SK-N-MC (cell line): ENCODE measurements around the gene MIDN.

Source experiments
- DNase-seq: peaks from one replicate; pipeline ENCODE4 v3.0.0-alpha.2; 2011; ENCODE audit warnings: low read depth, low spot score
- H3K27ac ChIP-seq: fragments of 200-600 bp; sonication (generic); 2 replicates; pipeline ENCODE4 v1.5.1; 2016; ENCODE audit warnings: mixed run types
- H3K36me3 ChIP-seq: fragments of 200-600 bp; sonication (generic); 2 replicates; pipeline ENCODE4 v1.6.1; 2017; ENCODE audit warnings: antibody characterized with exemption, low read length, mixed read lengths; ENCODE audit not compliant: insufficient read depth
- H3K4me3 ChIP-seq: fragments of 200-600 bp; sonication (generic); 2 replicates; pipeline ENCODE4 v1.5.1; 2016
- H3K9ac ChIP-seq: fragments of 200-600 bp; sonication (generic); 2 replicates; pipeline ENCODE4 v1.8.0; 2017; ENCODE audit warnings: mixed run types, mixed read lengths; ENCODE audit not compliant: insufficient read length
- H3K9me3 ChIP-seq: fragments of 200-600 bp; sonication (generic); 2 replicates; pipeline ENCODE4 v1.6.1; 2017; ENCODE audit warnings: low read depth, mild to moderate bottlenecking, antibody characterized with exemption, low read length, moderate library complexity, mixed read lengths
- EZH2 ChIP-seq: fragments of 200-600 bp; sonication (generic); IDR thresholded peaks from one replicate; pipeline ENCODE4 v1.6.1; 2017; ENCODE audit warnings: antibody characterized with exemption
- FOXP2 ChIP-seq: optimal IDR thresholded peaks from 2 replicates; pipeline ENCODE3; 2011; ENCODE audit warnings: mild to moderate bottlenecking, moderate library complexity; ENCODE audit not compliant: insufficient read depth; ENCODE audit errors: extremely low read length, control extremely low read depth
- POLR2AphosphoS5 ChIP-seq: IDR thresholded peaks from 2 replicates; pipeline ENCODE4 v1.6.1; 2012; ENCODE audit warnings: mild to moderate bottlenecking, low read depth, low read length, borderline replicate concordance

Gene MIDN

DNA sequence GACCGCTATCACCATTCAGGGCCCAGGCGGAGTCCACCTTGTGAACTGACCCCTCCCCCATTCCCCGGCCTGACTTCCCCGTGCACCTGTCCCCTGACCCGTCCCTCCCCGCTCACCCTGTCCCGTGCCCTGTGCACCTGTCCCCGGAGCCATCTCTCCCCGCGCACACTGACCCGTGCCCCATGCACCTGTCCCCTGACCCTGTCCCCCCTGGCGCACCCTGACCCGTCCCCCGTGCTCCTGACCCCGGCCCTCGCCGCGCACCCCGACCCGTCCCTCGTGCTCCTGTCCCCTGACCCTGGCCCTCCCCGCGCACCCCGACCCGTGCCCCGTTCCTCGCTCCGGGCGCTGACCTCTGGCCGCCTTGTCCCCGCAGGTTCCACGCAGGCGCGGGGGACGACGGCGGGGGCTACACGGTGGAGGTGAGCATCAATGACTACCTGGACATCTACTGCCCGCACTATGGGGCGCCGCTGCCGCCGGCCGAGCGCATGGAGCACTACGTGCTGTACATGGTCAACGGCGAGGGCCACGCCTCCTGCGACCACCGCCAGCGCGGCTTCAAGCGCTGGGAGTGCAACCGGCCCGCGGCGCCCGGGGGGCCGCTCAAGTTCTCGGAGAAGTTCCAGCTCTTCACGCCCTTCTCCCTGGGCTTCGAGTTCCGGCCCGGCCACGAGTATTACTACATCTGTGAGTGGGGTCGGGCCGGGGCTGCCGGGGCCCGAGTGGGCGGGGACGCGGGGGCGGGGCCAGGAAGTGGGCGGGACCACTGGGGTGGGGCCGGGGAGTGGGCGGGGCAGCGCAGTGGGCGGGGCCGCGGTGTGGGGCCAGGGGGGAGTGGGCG lies 47.0 kb downstream of the MIDN start:
- H3K9ac ChIP-seq: no peak overlapping the region
- H3K4me3 ChIP-seq: peak overlapping the region; percentile 61
- no peak for TF ChIP-seq POLR2AphosphoS5
- TF ChIP-seq FOXP2: no peak
- TF ChIP-seq EZH2: no peak
- no peak for DNase-seq
- no peak overlapping the region for H3K27ac ChIP-seq
- H3K36me3 ChIP-seq: no peaks in the 10 kb centered on the region
- H3K9me3 ChIP-seq: no peaks in the 10 kb centered on the region

- Histone ChIP-seq H3K27ac (no peak overlapping the region), H3K4me3 (no peak overlapping the region), H3K36me3 (no peaks in the 10 kb centered on the region), H3K9ac (no peak overlapping the region), H3K9me3 (no peaks in the 10 kb centered on the region)
- DNase-seq: no peak
- TF ChIP-seq EZH2: no peak
- TF ChIP-seq POLR2AphosphoS5: no peak
- TF ChIP-seq FOXP2: no peak
Observed at GRCh38 chr19:1296078-1296477, 47.7 kb downstream of the MIDN start.

- Histone ChIP-seq H3K4me3 (no peak overlapping the region), H3K27ac (no peak overlapping the region)
- TF ChIP-seq POLR2AphosphoS5 (no peak), FOXP2 (no peak), EZH2 (no peak)
Observed at GRCh38 chr19:1296575-1297271, 48.3 kb downstream of the MIDN start.

GRCh38 chr19:1298235-1298634 lies 49.9 kb downstream of the MIDN start:
- no peak for TF ChIP-seq EZH2
- no peak for TF ChIP-seq FOXP2
- TF ChIP-seq POLR2AphosphoS5: no peak
- Histone ChIP-seq H3K27ac (no peak overlapping the region), H3K9ac (no peak overlapping the region), H3K36me3 (no peaks in the 10 kb centered on the region), H3K9me3 (no peaks in the 10 kb centered on the region), H3K4me3 (no peak overlapping the region)
- no peak for DNase-seq

More at GRCh38 chr19:1296575-1297271, 48.3 kb downstream of the MIDN start:
- no peaks in the 10 kb centered on the region for H3K9me3 ChIP-seq
- no peak overlapping the region for H3K9ac ChIP-seq
- no peak for DNase-seq
- H3K36me3 ChIP-seq: no peaks in the 10 kb centered on the region

DNA sequence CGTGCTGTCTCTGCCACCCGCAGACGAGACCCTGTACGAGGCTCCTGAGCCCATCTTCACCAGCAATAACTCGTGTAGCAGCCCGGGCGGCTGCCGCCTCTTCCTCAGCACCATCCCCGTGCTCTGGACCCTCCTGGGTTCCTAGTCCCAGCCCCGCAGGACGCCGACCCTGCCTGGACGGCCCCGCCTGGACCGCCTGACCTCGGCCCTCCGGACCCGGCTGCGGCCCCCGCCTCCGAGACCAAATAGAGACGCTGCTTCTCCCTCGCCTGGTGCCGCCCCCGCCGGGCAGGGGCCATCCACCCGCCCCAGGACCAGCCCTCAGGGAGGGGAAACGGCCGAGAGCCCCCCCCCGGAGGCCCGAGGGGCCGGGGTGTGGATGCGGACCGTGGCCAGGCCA lies 51.4 kb downstream of the MIDN start:
- Histone ChIP-seq H3K27ac (no peak overlapping the region), H3K36me3 (no peaks in the 10 kb centered on the region), H3K9me3 (no peaks in the 10 kb centered on the region), H3K9ac (no peak overlapping the region), H3K4me3 (no peak overlapping the region)
- DNase-seq: no peak
- TF ChIP-seq EZH2 (no peak), FOXP2 (no peak), POLR2AphosphoS5 (no peak)

DNA sequence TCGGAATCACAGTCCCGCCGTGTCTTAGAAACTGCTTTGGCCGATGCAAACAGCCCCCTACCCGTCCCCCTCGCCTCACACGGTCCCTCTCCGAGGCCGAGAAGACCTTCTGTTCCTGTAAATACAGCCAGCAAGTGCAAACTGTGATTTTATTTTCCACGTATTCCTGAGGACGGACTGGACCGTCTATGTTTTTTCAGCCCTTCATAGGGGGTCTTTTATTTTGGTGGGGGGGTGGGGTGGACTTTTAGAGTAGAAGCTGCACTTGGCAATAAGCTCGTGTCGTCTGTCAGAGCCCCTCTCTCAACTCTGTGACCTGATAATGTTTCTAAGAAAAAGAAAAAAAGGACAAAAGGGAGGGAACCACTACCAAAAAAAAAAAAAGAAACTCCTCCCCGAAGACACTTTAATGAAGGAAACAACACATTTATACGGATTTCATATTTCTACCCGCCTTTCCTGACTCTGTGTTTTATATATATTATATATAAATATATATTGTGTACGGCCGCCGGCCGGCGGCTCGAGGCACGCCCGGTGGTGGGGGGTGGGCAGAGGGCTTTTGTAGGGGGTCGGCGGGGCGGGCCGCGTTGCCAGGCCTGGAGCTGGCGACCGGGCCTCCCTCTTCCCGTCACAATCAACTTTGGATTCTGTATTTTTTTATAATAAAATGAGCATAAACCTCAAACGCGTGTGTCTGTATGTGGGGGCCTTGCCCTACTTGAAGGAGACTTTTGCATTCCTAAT lies 52.5 kb downstream of the MIDN start:
- Histone ChIP-seq H3K27ac (no peak overlapping the region), H3K4me3 (no peak overlapping the region), H3K36me3 (no peaks in the 10 kb centered on the region), H3K9ac (no peak overlapping the region), H3K9me3 (no peaks in the 10 kb centered on the region)
- no peak for DNase-seq
- TF ChIP-seq POLR2AphosphoS5 (no peak), EZH2 (no peak), FOXP2 (no peak)

DNA sequence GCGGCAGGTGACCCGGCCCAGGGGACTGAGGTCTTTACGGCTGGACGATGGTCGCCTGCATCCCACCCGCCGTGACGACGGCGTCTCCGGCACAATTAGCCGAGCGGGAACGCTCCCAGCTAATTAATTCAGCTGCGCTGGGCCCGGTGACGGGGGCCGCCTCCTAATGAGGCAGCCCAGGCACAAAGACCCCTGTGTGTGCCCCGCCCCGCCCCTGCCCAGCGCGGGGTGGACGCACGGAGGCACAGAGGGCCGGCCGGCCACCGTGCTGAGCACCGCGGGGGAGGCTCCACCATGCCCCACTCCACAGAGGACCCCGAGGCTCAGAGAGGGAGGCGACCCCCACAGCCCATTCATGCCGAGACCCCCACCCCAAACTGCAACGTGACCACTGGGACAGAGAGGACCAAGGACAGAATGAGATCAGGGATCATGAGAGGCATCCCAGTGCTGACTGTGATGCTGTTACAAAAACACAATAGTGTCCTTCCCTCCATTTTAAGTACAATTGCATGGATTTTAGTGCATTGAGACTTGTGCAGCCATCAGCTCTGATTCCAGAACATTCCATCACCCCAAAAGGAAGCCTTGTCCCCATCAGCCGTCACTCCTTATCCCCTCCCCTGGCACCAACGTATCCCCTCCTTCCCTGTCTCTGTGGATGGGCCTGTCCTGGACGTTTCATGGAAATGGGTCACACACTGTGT lies 54.3 kb downstream of the MIDN start:
- Histone ChIP-seq H3K4me3 (no peak overlapping the region), H3K9me3 (no peaks in the 10 kb centered on the region), H3K9ac (no peak overlapping the region), H3K36me3 (no peaks in the 10 kb centered on the region), H3K27ac (no peak overlapping the region)
- TF ChIP-seq EZH2: no peak
- TF ChIP-seq POLR2AphosphoS5: no peak
- TF ChIP-seq FOXP2: no peak
- DNase-seq: no peak
